ENCODE data around the gene GTF3A.

The GTF3A gene

GRCh38 chr13:27446986-27447583, 22.7 kb downstream of the GTF3A start:
- H3K27me3 Mint-ChIP-seq (ENCODE audit: low read depth), result peaks cover 9% of the 10 kb centered on the region
- peak overlapping the region; percentile 4 to 70 (median 47) for H3K4me3 Mint-ChIP-seq
- H3K9me3 Mint-ChIP-seq, result no peaks in the 10 kb centered on the region
- peaks cover 10% of the 10 kb centered on the region for H3K36me3 Mint-ChIP-seq (ENCODE audit: low read depth)
- peaks cover 37% of the 10 kb centered on the region for H3K4me1 Mint-ChIP-seq
- TF ChIP-seq CTCF (IDR thresholded peaks at IDR 0.05; ENCODE audit: unreplicated experiment in 3 of 3), result no peak
- H3K27ac Mint-ChIP-seq, result peak overlapping the region; percentile 20 to 39 (median 32)

DNA sequence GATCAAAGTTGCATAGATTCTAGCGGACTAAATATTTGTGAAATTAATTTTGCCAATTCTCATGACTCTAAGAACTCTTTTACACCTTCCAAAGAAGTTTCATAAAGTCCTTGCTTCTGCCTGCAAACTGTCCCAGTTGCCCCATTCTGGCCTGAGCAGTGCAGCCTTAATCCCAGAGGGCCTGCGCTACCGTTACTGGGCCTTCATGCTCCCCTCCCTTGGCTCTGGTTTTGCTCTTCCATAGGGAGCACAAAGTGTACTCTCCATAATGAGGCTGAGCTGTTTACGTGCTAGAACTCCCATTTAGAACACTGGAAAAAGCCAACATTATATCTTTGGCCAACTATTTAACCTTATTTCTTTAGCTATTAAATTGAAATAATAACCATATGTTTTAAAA, 23.9 kb downstream of the GTF3A start:
- peak overlapping the region; percentile 82 to 91 (median 85) for H3K4me3 Mint-ChIP-seq
- peaks cover 37% of the 10 kb centered on the region for H3K4me1 Mint-ChIP-seq
- H3K27ac Mint-ChIP-seq, result peak overlapping the region in 2 of 3 experiments; percentile 29 to 60
- H3K9me3 Mint-ChIP-seq, result no peaks in the 10 kb centered on the region
- H3K27me3 Mint-ChIP-seq (ENCODE audit: low read depth), result peaks cover 11% of the 10 kb centered on the region
- H3K36me3 Mint-ChIP-seq (ENCODE audit: low read depth), result peaks cover 3% of the 10 kb centered on the region
- TF ChIP-seq CTCF (IDR thresholded peaks at IDR 0.05; ENCODE audit: unreplicated experiment in 3 of 3), result no peak

DNA sequence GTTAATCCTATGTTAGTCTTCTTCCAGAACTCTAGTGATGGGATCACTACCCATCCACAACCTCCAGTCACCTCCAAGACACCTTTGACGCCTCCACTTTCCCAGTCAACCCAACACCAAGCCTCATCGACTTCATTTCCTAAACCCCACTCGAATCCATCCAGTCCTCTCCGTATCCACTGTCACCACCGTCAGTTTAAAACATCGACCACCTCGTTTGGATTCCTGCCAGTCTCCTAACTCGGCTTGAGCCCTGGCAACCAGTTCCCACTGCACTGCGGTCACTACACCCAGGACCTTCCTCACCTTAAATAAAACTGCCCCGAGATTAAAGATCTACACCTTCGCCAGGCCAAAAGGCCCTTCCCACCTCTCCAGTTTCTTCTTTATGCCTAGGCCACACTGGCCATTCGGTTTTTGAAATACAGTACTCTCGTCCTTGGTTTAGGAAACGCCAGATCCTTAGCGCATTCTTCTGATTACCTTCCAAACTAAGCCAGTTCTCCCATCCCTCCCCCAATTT, 24.7 kb downstream of the GTF3A start:
- peak overlapping the region; percentile 91 to 97 (median 97) for H3K27ac Mint-ChIP-seq
- no peak for TF ChIP-seq CTCF (IDR thresholded peaks at IDR 0.05; ENCODE audit: unreplicated experiment in 3 of 3)
- peak overlapping the region; percentile 82 to 91 (median 85) for H3K4me3 Mint-ChIP-seq
- H3K27me3 Mint-ChIP-seq (ENCODE audit: low read depth), result peaks cover 20% of the 10 kb centered on the region
- H3K9me3 Mint-ChIP-seq, result no peaks in the 10 kb centered on the region
- H3K36me3 Mint-ChIP-seq (ENCODE audit: low read depth), result peaks cover 3% of the 10 kb centered on the region
- peaks cover 37% of the 10 kb centered on the region for H3K4me1 Mint-ChIP-seq

DNA sequence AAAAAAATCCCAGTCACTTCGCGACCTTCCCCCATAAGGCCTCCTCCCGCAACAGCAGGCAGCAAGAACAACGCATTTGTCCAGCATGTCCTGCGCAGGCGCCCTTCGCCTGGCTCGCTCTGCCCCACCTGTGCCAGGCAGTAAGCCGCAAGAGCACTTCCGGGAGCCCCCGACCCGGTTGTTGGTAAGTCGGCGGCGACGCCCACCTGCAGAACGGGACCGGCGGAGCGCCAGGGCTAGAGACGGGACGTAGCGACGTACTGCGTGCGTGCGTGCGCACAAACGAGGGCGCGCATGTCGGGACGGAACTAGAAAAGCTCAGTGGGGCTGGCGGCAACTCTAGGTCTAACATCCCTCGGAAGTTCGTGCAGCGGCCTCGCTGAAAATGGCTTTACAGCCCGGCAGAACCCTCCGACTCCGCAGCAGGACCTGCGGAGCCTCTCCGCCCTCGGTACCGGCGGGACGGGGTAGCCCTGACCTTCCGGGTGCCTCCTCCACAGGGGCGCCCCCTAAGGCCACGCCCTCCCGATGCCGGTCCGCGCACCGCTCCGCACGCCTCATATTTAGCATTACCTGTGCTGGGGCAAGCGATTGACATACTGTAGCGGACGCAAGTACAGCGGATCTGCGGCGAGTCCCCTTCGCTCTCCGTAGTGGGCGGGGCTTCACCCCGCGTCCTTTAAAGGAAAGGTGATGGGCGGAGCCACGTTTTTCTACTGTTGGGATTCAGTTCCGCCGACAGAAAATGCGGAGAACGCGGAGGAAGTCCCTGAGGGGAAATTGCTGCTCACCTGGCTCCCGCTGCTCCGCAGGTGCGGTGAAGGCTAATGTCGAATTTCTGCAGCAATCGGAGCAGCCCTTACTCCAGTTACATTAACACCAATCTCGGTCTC, 25.8 kb downstream of the GTF3A start, which contains the start of gene MTIF3:
TSS of gene MTIF3 (minus strand) at position 629 of the 893 bp plus-strand sequence. CDS start 10,116 bp downstream, outside the sequence.
- peaks cover 20% of the 10 kb centered on the region for H3K27me3 Mint-ChIP-seq (ENCODE audit: low read depth)
- no peaks in the 10 kb centered on the region for H3K36me3 Mint-ChIP-seq (ENCODE audit: low read depth)
- H3K4me1 Mint-ChIP-seq, result peaks cover 37% of the 10 kb centered on the region
- H3K9me3 Mint-ChIP-seq, result no peaks in the 10 kb centered on the region
- peak within 1 kb of the TSS; percentile 91 to 97 (median 97) for H3K27ac Mint-ChIP-seq
- TF ChIP-seq CTCF (IDR thresholded peaks at IDR 0.05; ENCODE audit: unreplicated experiment in 3 of 3), result no peak
- H3K4me3 Mint-ChIP-seq, result peak within 1 kb of the TSS; percentile 82 to 91 (median 85)

GRCh38 chr13:27450921-27451471, 26.6 kb downstream of the GTF3A start:
- peaks cover 37% of the 10 kb centered on the region for H3K4me1 Mint-ChIP-seq
- H3K27ac Mint-ChIP-seq, result peak overlapping the region; percentile 91 to 97 (median 97)
- H3K36me3 Mint-ChIP-seq (ENCODE audit: low read depth), result no peaks in the 10 kb centered on the region
- H3K9me3 Mint-ChIP-seq, result no peaks in the 10 kb centered on the region
- TF ChIP-seq CTCF (IDR thresholded peaks at IDR 0.05; ENCODE audit: unreplicated experiment in 3 of 3), result no peak
- H3K27me3 Mint-ChIP-seq (ENCODE audit: low read depth), result peaks cover 20% of the 10 kb centered on the region
- peak overlapping the region; percentile 82 to 91 (median 85) for H3K4me3 Mint-ChIP-seq

Data from nephron (organoid).